ENCODE data around the gene SSBP4.

The SSBP4 gene

GRCh38 chr19:18473003-18473705 is 54.0 kb downstream of the SSBP4 start:
- DNase-seq: no peak

- no peak for DNase-seq
Observed at GRCh38 chr19:18473706-18474087, 54.5 kb downstream of the SSBP4 start.

GRCh38 chr19:18474366-18474887 is 55.2 kb downstream of the SSBP4 start:
- DNase-seq: no peak

GRCh38 chr19:18475004-18475453 is 55.8 kb downstream of the SSBP4 start:
- peak in 2 of 5 donors; percentile 24 to 62 for DNase-seq

- no peak for DNase-seq
Observed at GRCh38 chr19:18475762-18476331, 56.6 kb downstream of the SSBP4 start.

GRCh38 chr19:18476507-18477041 is 57.4 kb downstream of the SSBP4 start:
- no peak for DNase-seq

- no peak for DNase-seq
Observed at GRCh38 chr19:18477042-18477779, 58.0 kb downstream of the SSBP4 start.

GRCh38 chr19:18477974-18478373 is 58.8 kb downstream of the SSBP4 start:
- DNase-seq: no peak

- DNase-seq: peak in 4 of 5 donors; percentile 29 to 84 (median 37)
Observed at GRCh38 chr19:18478545-18479311, 59.5 kb downstream of the SSBP4 start.

GRCh38 chr19:18480006-18480691 is 61.0 kb downstream of the SSBP4 start:
- no peak for DNase-seq

GRCh38 chr19:18481505-18482222 is 62.5 kb downstream of the SSBP4 start:
- DNase-seq: no peak

- DNase-seq: no peak
Observed at GRCh38 chr19:18483119-18483890, 64.1 kb downstream of the SSBP4 start.

Data from T-helper 1 cell (primary cell).